Metanephros (tissue), 2 donors: Measurements from ENCODE around the gene TCEA2. TPM values are rescaled to one million over a fixed set of nuclear protein-coding genes. Genes with fewer than 3 reads are reported as not detected.

Source experiments
- small RNA-seq: library from RNA; depleted of rRNA; stranded (forward); fragments of <200 nt; gene quantifications from one replicate; pipeline ENCODE3, GENCODE V24; 2014; ENCODE audit warnings: low replicate concordance
- total RNA-seq: library from RNA; depleted of rRNA; stranded (reverse); fragments of >200 nt; gene quantifications from one replicate; pipeline ENCODE4 v1.2.3, GENCODE V29; 2014

Gene TCEA2
- total RNA-seq = 35.6 TPM

DNA sequence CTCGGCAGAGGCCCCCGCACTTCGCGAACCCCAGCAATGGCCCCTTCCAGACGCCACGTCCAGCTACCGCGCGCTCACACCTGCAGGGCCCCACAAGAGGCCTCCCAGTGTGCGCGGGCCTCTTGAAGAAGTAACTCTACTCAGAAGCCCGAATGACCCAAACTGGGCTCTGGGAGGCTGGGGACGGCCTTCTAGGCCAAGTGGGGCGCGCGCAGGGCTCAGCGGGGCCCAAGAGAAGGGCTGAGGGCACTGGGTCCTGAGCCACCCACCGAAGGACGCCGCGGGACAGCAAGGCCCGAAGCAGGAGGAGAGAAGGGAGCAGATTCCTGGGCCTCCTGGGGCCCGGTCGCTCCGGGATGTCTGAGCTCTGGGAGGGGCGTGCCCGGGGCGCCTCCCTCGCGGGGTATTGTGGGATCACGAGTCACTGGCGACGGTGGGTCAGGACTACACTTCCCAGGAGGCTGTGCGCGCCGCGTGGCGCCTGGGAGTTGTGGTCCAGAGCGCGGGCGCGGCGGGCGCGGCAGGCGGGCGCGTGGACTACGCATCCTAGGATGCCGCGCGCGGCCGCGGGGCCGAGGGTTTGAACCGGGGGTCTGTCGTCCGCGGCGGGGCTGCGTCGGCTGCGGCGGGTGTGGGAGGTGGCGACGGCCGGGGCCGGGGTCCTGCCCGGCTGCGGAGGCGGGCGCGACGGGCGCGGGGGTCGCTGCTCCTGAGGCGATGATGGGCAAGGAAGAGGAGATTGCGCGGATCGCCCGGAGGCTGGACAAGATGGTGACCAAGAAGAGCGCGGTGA lies at the start of gene TCEA2:
Gene TCEA2 (plus strand): TSS at position 603 of the 793 bp plus-strand sequence. CDS start 115 bp downstream, at position 718.

DNA sequence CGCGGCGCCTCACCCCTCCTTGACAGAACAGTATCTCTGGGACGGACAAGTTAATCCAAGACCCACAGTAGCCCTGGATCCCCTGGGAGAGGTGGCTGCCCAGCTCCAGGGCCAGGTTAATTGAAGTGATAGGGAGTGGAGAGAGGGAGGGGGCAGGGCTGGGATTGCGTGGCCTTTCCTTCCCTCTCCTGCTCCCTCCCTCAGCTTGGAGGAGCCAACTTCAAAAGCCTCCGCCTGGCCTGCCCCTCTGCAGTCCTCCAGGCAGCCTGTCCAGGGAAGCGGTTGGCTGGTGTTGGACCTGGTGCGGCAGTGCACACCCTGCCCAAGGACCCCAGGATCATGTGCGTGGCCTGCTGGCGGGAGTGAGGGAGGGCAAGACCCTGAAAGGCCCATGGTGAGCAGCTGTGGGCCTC lies 27.1 kb upstream of the TCEA2 start, which contains the start of gene C20orf204:
Gene C20orf204 (plus strand): TSS at position 250 of the 413 bp plus-strand sequence. CDS start 142 bp downstream, at position 392.

DNA sequence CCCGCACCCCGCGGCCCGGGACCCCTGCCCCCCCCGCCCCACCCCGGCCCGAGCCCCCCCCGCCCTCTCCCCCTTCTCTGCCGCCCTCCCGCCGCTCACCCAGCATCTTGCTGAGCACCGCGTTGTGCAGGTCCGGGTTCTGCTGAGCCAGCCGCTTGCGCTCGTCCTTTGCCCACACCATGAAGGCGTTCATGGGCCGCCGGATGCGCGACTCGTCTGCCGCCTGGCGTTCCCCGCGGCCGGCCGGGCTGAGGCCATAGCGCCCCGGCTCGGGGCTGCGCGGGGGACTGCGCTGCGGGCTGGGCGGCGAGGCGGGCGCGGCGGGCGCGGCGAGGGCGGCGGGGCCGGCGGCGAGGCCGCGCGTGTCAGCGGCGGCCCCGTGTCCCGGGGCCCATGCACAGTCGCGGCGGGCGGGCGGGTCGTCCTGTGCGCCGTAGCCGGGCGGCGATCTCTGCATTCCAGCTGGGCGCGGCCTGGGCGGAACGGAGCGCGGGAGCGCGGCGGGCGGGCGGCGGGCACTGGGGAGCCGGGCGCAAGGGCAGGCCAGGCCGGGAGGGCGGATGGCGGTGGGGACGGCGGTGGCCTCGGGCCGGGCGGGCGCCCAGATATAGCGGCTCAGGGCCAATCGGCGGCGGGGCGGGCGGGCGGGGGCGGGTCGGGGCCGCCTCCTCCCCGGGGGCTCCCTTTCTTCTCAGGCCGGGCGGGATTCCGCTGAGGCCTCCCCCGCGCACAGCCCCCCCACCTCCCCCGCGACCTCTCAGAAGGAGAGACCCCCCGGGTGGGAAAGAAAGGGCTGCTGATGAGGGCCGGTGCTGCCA lies 13.7 kb upstream of the TCEA2 start, which contains the start of gene SOX18:
Gene SOX18 (minus strand): TSS at position 580 of the 818 bp plus-strand sequence. CDS start 123 bp downstream, at position 457.

DNA sequence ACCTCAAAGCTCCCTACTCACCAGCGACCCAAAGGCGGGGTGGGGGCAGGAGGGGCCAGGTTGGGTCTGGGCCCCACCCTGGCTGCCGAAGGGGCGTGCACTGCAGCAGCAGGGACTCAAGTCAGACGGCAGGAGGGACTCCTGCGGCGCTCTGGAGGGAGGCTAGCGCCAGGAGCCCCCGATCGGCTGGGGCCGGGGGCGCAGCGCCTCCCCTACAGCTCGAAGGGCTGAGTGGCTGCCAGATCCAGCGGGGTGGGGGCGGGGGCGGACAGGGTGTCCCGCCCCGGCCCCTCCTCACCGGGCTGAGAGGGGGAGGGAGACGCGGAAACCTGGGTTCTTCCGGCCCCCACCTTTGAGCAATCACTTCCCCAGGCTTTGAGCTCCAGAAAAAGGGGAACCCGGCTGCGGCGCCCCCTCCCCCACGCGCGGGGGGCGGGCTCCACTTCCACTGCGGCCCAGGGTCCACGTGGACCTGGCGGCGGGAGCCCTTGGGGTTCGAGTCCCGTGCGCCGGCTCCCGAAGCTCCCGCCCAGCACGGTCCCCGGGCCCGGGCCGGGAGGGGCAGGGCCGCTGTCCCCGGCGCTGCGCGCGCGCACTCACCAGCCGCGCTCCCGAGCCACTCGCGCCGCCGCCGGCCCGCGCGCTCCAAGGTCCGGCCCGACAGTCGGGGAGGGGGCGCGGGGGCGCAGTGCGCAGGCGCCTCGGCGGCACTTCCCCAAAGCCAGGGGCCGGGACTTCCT lies 16.4 kb downstream of the TCEA2 start, which contains the start of gene RGS19:
Gene RGS19 (minus strand): TSS at position 246 of the 740 bp plus-strand sequence. CDS start 2,632 bp downstream, outside the sequence.

DNA sequence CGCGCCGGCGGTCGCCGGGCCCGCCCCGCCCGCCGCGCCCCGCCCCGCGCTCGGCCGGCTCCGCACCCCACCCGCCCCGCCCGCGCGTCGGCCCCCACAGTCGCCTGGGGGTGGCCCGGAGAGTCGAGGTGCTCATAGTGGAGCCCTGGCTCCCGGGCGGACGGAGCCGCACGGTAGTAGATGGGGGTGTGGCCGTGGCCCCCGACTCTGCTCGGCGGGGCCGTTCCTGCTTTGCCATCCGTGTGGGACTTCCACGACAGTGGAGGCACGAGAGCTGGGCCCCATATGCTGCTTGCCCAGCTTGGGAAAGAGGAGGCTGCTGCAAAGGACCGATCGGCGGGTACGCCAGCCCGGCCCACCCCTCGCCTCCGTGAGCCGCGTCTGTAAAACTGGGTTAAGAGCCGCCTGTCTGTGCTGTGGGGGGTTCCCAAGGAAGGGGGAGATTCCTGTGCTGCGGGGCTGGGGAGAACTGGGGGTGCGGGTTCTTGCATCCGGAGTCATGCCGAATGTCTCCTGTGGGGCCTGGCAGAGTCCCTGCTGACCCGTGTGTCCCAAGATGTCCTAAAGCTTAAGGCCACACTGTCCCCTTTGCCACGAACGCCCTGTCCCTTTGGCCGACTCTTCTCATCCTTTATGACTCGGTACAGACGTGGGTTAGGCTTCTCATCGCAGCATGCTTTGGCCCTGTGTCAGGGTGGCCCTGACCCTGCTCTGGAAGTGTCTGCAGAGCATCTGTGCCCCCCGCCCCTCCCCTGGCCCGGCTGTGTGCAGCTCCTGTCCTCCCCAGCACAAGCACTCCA lies 17.2 kb downstream of the TCEA2 start, which contains the start of gene OPRL1:
Gene OPRL1 (plus strand): TSS at position 70 of the 800 bp plus-strand sequence. CDS start 12,639 bp downstream, outside the sequence.

DNA sequence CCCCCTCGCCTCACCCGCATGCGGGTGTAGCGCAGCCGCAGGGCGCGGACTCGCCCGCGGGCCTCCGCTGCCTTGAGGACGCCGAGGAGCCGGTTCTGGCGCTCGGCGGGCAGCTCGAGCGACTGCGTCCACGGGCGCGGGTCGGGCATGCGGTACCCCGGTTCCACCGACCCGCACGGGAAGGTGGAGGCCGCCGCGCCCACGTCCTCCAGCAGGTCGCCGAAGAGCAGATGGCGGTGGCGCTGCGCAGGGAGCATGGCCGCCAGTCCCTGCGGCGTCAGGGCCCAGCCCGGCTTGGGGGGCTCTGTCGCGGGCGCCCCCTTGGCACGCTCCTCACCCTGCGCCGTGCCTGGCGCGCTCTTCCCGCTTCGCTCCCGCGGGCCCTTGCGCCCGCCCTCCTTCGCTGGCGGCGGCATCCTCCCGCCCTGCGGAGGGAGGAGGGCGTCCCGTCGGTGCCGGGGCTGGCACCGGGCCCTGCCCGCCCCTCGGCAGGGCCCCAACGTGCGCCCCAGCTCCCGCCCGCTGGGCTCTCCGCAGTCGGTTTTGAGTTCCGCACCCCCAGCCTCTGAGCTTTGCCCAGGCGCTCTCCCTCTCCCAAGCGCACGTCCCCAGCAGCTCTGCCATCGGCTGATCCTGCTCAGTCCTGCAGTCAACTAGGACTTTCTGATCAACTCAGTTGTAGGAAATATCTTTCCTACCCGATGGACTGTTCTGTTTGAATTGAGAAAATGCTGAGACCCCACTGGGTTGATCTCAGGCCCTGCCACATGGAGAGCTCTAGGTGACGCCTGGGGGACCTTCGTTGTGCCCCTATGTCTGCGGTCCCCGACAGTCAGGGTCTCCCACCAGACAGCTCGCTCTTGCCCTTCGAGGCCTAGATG lies 21.0 kb downstream of the TCEA2 start, which contains the start of gene LKAAEAR1:
Gene LKAAEAR1 (minus strand): TSS at position 595 of the 881 bp plus-strand sequence. CDS start 179 bp downstream, at position 416.

DNA sequence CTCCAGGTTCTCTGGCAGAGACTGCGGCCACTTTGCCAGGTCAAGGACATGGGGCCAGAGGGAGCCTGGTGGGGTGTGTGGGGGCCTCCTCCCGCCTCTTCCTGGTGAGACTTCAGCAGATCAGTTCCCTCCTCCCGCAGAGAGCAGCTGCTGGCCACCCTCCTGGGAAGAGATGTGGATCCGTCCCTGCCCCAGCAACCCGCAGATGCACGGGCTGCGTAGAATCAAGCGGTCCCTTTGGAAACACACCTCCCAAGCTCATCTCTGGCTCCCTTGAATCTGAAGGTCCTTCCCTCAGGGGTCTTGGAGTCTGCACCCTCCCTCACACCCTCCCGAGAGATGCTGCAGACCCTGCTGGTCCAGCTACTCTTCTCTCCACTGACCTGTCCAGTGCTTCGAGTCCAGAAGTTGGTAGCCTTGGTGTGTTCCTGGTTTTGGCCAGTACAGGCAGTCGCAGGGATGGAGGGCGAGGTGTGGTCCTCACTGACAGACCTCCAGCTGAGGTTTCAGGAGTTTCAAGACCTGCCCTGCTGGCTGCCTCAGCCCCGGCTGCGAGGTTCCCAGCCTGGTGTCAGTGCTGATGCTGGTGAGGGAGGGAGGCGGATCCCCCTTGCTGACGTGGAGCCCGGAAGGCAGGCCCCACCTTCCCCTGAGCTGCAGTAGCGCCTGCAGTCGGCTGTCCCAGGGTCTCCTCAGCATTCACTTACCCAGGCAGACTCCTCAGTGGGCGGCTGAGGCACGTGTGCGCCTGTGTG lies 44.2 kb downstream of the TCEA2 start, which contains the start of gene NPBWR2:
Gene NPBWR2 (minus strand): TSS at position 585 of the 755 bp plus-strand sequence. CDS start 734 bp downstream, outside the sequence.

Small RNA genes lying within 50 kb of the gene (small RNA-seq; reads per million reads assigned to genes)
- gene AL355803.1 = not detected
- gene MIR6813 = not detected

Other genes with a start within 250 kb of the TCEA2 start
- gene ZBTB46, start 231.9 kb upstream of the TCEA2 start, total RNA-seq = 26.4 TPM
- not detected for gene ABHD16B, start 201.7 kb upstream of the TCEA2 start, total RNA-seq
- 64.9 TPM for gene TPD52L2, start 197.9 kb upstream of the TCEA2 start, total RNA-seq
- gene DNAJC5, start 168.1 kb upstream of the TCEA2 start, total RNA-seq = 31.4 TPM
- gene UCKL1, start 106.8 kb upstream of the TCEA2 start, total RNA-seq = 73.6 TPM
- 18.3 TPM for gene ZNF512B, start 93.3 kb upstream of the TCEA2 start, total RNA-seq
- gene SAMD10, start 83.6 kb upstream of the TCEA2 start, total RNA-seq = 6.5 TPM
- gene PRPF6, start 82.1 kb upstream of the TCEA2 start, total RNA-seq = 64.6 TPM
- gene C20orf204, start 27.0 kb upstream of the TCEA2 start, total RNA-seq = 3.6 TPM
- gene SOX18, start 13.6 kb upstream of the TCEA2 start, total RNA-seq = 20.5 TPM
- 10.7 TPM for gene RGS19, start 16.3 kb downstream of the TCEA2 start, total RNA-seq
- gene OPRL1, start 16.9 kb downstream of the TCEA2 start, total RNA-seq = 2.3 TPM
- gene LKAAEAR1, start 21.2 kb downstream of the TCEA2 start, total RNA-seq = 1.1 TPM
- gene NPBWR2, start 44.4 kb downstream of the TCEA2 start, total RNA-seq = not detected
- gene MYT1, start 101.3 kb downstream of the TCEA2 start, total RNA-seq = 0.29 TPM
- gene PCMTD2, start 192.6 kb downstream of the TCEA2 start, total RNA-seq = 96.7 TPM